Keratinocyte (primary cell): ENCODE data around the gene SELENOO.

Experiments used
- CTCF ChIP-seq, 3 experiments: IDR thresholded peaks in 1 of 3; conservative IDR thresholded peaks in 1 of 3; optimal IDR thresholded peaks in 1 of 3; 2 replicates in 2 of 3; 3 replicates in 1 of 3; pipeline versions ENCODE3 to v1.5.1; 2011; ENCODE audit warnings: low read length in 3 of 3, mild to moderate bottlenecking in 3 of 3, moderate library complexity in 2 of 3, control low read depth in 1 of 3, inconsistent platforms in 1 of 3; ENCODE audit not compliant: insufficient read depth in 2 of 3; ENCODE audit errors: extremely low read depth in 1 of 3
- EZH2 ChIP-seq: IDR thresholded peaks from one replicate; pipeline ENCODE4 v1.6.1; 2012; ENCODE audit warnings: inconsistent platforms, mild to moderate bottlenecking, low read length, moderate library complexity

GRCh38 chr22:50208430-50208938, 7.7 kb downstream of the SELENOO start:
- TF ChIP-seq CTCF (optimal IDR thresholded peaks at IDR 0.05 in 1 of 3, IDR thresholded peaks at IDR 0.05 in 1 of 3, conservative IDR thresholded peaks at IDR 0.05 in 1 of 3; ENCODE audit: extremely low read depth in 1 of 3, insufficient read depth in 2 of 3, low read length in 3 of 3) = no peak
- no peak for TF ChIP-seq EZH2
